Measurements from ENCODE around the gene ZNF664. TPM values are rescaled to one million over a fixed set of nuclear protein-coding genes. Genes with fewer than 3 reads are reported as not detected.

The ZNF664 gene
- total RNA-seq, 4 donors from 2014 or later, result 23.1 to 97.1 (median 52.1) TPM

GRCh38 chr12:124030008-124030407 lies 57.0 kb downstream of the ZNF664 start:
- TF ChIP-seq, protein P1, sequence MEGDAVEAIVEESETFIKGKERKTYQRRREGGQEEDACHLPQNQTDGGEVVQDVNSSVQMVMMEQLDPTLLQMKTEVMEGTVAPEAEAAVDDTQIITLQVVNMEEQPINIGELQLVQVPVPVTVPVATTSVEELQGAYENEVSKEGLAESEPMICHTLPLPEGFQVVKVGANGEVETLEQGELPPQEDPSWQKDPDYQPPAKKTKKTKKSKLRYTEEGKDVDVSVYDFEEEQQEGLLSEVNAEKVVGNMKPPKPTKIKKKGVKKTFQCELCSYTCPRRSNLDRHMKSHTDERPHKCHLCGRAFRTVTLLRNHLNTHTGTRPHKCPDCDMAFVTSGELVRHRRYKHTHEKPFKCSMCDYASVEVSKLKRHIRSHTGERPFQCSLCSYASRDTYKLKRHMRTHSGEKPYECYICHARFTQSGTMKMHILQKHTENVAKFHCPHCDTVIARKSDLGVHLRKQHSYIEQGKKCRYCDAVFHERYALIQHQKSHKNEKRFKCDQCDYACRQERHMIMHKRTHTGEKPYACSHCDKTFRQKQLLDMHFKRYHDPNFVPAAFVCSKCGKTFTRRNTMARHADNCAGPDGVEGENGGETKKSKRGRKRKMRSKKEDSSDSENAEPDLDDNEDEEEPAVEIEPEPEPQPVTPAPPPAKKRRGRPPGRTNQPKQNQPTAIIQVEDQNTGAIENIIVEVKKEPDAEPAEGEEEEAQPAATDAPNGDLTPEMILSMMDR (IDR thresholded peaks at IDR 0.05), result no peak
- TF ChIP-seq POLR2A (IDR thresholded peaks at IDR 0.05), result no peak

DNA sequence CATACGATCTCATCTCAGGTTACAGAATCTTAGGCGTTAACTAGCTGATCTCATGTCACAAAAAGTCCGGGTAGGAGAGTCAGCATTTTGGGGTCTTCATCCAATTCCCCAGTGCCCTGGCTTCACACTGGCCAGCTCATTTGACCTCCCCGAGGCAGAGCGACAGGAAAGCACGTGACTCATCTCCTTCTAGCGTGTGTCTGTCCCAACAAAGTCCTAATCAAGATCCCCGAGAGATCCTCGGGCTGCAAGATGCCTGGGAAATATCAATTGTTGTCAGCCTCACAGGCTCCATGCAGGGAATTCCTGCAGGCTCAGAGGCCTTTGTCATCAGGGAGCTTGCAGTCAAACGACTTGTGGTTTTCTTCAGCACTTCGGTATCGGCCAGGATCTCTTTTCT lies 57.5 kb downstream of the ZNF664 start:
- TF ChIP-seq, protein P1 (IDR thresholded peaks at IDR 0.05), result no peak
- H3K27ac ChIP-seq, result peak overlapping the region; percentile 43 to 65
- intact Hi-C loops (cut with DNase I; ENCODE audit: low total_unique reads), result no loop called here
- no peaks in the 10 kb centered on the region for H3K36me3 ChIP-seq
- no peaks in the 10 kb centered on the region for H3K27me3 ChIP-seq
- peak; percentile 57 to 69 for DNase-seq
- H3K4me1 ChIP-seq, result no peaks in the 10 kb centered on the region
- H3K4me3 ChIP-seq, result no peak overlapping the region
- H3K9me3 ChIP-seq, result no peaks in the 10 kb centered on the region

More at GRCh38 chr12:124030008-124030407, 57.0 kb downstream of the ZNF664 start:
- no peaks in the 10 kb centered on the region for H3K9me3 ChIP-seq
- DNase-seq, result peak in 1 of 2 donors; percentile 40
- intact Hi-C loops (cut with DNase I; ENCODE audit: low total_unique reads), result no loop called here
- H3K4me3 ChIP-seq, result no peak overlapping the region
- no peaks in the 10 kb centered on the region for H3K4me1 ChIP-seq
- peak overlapping the region; percentile 43 to 65 for H3K27ac ChIP-seq
- H3K36me3 ChIP-seq, result no peaks in the 10 kb centered on the region
- no peaks in the 10 kb centered on the region for H3K27me3 ChIP-seq

- no peaks in the 10 kb centered on the region for H3K27me3 ChIP-seq
- no peak for TF ChIP-seq POLR2A (IDR thresholded peaks at IDR 0.05)
- TF ChIP-seq, protein P1 (IDR thresholded peaks at IDR 0.05), result no peak
- DNase-seq, result no peak
- no peaks in the 10 kb centered on the region for H3K4me1 ChIP-seq
- no peak overlapping the region for H3K27ac ChIP-seq
- intact Hi-C loops (cut with DNase I; ENCODE audit: low total_unique reads), result no loop called here
- H3K9me3 ChIP-seq, result no peaks in the 10 kb centered on the region
- no peak overlapping the region for H3K4me3 ChIP-seq
- no peaks in the 10 kb centered on the region for H3K36me3 ChIP-seq
These were observed 58.0 kb downstream of the ZNF664 start for GRCh38 chr12:124031058-124031457.

DNA sequence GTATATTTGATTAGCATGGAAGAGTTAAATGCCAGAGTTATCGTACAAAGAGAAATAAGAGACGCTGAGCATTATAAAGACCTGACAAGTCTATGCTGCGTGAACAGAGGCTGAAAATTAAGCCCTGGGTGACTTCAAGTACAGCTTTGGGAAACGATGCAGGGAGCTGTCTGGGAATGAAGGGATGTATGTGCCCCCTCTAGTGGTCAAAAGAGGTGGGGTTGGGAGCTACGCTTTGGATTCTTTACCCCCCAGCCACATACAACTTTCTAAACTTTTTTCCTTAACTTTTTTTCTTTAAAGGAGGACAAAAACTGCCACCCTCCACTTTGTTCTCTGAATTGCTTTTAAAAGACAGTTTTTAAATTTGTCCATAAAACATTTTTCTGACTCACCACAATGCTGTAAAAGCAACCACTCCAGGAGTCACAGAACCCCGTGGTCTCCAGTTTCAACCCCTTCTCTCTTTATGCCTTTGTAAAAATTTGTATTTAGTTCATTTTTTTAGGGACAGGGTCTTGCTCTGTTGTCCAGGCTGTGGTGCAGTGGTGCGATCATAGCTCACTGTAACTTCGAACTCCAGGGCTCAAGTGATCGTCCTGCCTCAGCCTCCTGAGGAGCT lies 59.4 kb downstream of the ZNF664 start:
- no peaks in the 10 kb centered on the region for H3K4me1 ChIP-seq
- H3K4me3 ChIP-seq, result no peak overlapping the region
- no peaks in the 10 kb centered on the region for H3K27me3 ChIP-seq
- intact Hi-C loops (cut with DNase I; ENCODE audit: low total_unique reads), result no loop called here
- no peaks in the 10 kb centered on the region for H3K9me3 ChIP-seq
- DNase-seq, result peak; percentile 57 to 58
- H3K27ac ChIP-seq, result no peak overlapping the region
- H3K36me3 ChIP-seq, result no peaks in the 10 kb centered on the region
- TF ChIP-seq POLR2A (IDR thresholded peaks at IDR 0.05), result no peak
- TF ChIP-seq, protein P1 (IDR thresholded peaks at IDR 0.05), result peak; percentile 66 to 87 (median 74)

DNA sequence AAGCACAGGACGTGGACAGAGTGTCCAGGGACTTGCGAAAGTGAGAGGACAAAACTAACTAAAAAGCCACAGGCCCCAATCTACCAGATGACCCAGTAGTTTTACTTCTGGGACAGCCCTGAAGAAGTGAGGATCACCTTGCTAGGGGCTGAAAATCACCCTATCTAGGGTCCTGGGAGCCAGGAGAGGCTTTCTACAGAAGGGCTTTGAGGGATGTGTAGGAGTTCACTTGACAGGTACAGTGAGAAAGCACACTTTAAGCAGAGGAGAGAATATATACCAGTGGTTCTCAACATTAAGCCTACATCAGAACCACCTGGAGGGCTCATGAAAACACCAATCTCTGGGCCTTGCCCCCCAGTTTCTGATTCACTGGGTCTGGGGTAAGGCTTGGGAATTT lies 60.8 kb downstream of the ZNF664 start:
- H3K27ac ChIP-seq, result no peak overlapping the region
- H3K4me1 ChIP-seq, result no peaks in the 10 kb centered on the region
- H3K4me3 ChIP-seq, result no peak overlapping the region
- DNase-seq, result no peak
- H3K27me3 ChIP-seq, result no peaks in the 10 kb centered on the region
- no peaks in the 10 kb centered on the region for H3K36me3 ChIP-seq
- no peak for TF ChIP-seq POLR2A (IDR thresholded peaks at IDR 0.05)
- TF ChIP-seq, protein P1 (IDR thresholded peaks at IDR 0.05), result no peak
- intact Hi-C loops (cut with DNase I; ENCODE audit: low total_unique reads), result no loop called here
- H3K9me3 ChIP-seq, result no peaks in the 10 kb centered on the region
